ENCODE data around the gene CARHSP1.
"Not testable (repeated sequence)": the region's sequence is repeated elsewhere in the genome, so short reads cannot be mapped to it uniquely, and the experiment has no call there.

The CARHSP1 gene

DNA sequence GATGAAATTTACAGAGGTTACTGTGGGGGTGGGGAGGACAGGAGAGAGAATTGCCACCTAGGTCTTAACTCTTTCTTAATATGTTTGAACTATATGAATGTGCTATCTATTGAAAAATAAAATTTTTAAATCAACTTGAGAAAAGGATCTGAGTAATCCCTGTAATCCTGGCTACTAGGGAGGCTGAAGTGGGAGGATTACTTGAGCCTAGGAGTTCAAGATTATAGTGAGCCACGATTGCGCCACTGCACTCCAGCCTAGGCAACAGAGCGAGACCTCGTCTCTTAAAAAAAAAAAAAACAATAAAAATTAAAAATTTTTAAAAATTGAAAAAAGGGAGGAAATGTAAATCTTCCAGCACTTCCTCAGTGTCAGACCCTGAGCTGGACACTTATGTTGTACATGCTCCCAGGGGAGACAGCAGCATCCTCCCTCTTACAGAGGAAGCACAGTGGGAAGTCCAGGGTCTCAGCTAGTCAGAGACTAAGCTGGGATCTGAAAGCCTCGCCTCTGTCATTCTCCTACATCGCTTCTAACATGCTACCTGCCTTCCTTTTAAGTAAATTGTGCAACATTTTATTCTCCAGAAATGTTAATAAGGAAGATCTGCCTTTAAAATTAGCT is 49.3 kb downstream of the CARHSP1 start:
- DNase-seq: no peak

- DNase-seq: no peak
Observed at GRCh38 chr16:8818504-8819270, 50.1 kb downstream of the CARHSP1 start.

DNA sequence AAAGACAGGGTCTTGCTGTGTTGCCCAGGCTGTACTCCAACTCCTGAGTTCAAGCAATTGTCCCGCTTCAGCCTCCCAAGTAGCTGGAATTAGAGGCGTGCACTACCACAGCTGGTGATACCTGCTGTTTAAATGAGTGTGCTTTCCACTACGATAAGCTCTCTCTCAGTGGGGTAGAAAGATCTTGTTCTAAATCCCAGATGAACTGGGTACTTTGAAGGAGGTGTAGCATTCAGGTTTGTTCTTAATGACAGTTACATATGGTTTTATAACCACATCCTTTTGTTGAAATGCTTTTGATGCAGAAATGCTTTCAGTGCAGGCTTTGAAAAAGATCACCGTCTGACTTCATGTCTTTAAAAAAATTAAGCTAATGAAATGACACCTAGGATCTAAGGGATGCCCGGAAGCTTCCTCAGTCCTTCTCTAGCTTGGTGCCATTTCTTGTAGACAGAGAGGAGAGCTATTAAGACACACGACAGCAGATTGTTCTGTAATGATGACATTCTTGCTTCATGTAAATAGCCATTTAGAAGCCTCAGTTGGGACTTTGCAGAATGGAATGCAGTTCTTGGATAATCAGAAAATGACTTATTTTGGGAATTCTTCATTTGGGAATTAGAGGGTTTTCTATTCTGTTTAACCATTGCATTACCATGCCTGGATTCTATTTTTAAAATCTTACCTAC is 51.7 kb downstream of the CARHSP1 start:
- DNase-seq: no peak

DNA sequence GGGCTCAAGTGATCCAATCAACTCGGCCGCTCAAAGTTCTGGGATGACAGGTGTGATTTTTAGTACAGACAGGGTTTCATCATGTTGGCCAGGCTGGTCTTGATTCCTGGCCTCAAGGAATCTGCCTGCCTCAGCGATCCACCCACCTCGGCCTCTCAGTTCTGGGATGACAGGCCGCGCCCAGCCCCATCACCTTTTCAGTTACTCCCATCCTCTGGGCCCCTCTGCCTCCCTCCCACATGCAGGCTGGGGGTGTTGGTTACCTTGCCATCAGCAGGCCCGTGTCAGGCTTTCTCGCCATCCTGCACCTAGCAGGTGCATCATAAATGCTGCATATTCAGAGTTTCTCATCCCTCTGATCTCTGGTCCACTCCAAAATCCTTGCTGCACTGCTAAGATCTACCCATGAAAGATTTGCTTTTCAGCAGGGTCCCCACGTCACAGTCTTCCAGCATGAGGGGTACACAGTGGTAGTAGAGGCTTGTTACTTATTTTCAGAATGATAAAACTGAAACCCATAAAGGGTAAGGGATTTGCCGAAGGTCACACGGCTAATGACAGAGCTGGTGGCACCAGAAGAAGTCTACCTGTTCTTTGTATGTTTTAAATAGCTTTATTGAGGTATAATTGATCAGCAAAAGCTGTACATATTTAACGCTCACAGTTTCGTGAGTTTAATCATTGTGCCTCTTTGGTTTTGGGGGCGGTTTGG is 54.6 kb downstream of the CARHSP1 start:
- DNase-seq: no peak

- no peak for DNase-seq
Observed at GRCh38 chr16:8812162-8812843, 56.5 kb downstream of the CARHSP1 start.

DNA sequence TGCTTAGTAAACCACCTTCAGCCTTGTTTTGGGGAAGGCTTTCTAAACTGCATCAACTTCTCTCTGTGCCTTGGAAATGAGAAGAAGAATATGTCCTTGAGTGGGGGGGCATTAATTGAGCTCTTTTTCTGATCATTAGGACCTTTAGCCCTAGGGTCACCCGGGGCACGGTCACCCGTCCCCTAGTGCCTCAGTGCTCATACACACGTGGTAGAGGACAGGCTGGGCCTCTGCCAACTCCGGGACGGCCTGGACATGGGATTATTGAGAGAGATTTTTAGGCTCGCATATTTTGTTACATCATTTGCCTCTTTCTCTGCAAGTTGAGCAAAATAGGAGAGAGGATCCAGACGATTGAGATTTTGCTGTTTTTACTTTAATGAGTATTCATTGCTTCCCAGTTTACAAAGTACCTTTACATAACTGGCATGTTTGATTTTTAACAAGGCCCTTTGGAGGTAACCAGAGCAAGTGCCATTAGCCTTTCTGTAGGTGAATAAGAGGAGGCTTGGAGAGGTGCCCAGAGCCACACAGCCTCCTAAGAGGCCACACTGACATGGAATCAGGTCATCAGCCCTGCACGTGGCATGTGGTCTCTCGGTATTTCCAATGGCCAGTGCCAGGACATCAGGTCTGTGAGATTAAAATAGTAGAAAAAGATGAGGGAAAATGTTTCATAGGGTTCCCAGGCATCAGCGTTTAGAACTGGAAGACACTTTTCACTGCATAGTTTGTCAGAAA is 60.0 kb downstream of the CARHSP1 start:
- no peak for DNase-seq

GRCh38 chr16:8808009-8808408 is 60.8 kb downstream of the CARHSP1 start:
- no peak for DNase-seq

- no peak for DNase-seq
Observed at GRCh38 chr16:8807189-8807588, 61.6 kb downstream of the CARHSP1 start.

- no peak for DNase-seq
Observed at GRCh38 chr16:8806272-8806983, 62.4 kb downstream of the CARHSP1 start.

DNA sequence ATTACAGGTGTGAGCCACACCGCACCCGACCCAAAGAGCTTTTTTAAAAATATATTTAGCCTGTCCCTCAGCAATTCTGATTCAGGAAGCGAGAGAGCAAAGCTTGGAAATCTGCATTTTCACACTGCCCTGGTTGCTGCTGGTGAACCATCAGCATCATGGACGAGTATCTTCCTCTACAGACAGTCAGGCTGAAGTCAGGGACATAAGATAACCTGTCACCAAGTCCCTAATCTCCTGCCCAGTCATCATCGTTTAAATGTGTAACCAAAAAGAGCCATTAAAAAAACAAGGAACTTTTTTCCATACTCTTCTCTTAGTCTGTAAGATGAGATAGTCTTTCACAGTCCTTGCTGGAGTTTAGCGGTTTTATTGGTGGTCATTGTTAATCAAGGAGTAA is 64.5 kb downstream of the CARHSP1 start:
- DNase-seq: no peak

- not testable (repeated sequence) for DNase-seq
Observed at GRCh38 chr16:8803733-8804132, 65.1 kb downstream of the CARHSP1 start.

All from activated naive CD4-positive, alpha-beta T cell (primary cell).